Stimulated activated CD8-positive, alpha-beta memory T cell treated with anti-CD3 and anti-CD28 coated beads, Interleukin-4, amount 100 ng/mL, for 48 hours (primary cell): ENCODE data around the gene EVX2.

Experiments used
- DNase-seq: peaks from one replicate; pipeline ENCODE4 v3.0.0-alpha.2; 2020

EVX2 gene

DNA sequence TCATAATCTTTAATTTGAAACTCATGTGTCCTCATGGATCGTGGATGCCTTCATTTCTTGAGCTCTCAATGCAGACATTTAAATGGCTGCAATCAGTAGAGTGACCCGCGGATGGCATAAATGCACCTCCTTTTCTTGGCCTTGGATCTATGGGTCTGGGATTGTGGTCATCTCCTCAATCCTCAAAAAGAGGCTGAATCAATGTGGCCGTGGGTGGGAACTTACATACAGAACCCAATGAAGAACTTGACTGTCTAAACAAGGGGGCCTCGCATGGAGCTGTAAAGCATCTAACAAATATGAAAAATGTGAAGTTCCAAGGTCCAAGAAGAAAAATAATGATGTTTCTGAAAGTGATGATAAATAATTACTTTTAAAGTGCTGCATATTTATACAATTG is 11.7 kb upstream of the EVX2 start:
- DNase-seq, result no peak

DNA sequence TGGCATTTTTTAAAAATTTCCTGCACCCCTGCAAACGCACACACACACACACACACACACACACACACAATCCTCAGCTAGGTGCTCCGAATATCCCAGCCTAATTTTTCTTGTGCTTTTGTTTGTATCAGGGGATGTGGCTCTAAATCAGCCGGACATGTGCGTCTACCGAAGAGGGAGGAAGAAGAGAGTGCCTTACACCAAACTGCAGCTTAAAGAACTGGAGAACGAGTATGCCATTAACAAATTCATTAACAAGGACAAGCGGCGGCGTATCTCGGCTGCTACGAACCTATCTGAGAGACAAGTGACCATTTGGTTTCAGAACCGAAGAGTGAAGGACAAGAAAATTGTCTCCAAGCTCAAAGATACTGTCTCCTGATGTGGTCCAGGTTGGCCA is 10.6 kb upstream of the EVX2 start:
- no peak for DNase-seq

DNA sequence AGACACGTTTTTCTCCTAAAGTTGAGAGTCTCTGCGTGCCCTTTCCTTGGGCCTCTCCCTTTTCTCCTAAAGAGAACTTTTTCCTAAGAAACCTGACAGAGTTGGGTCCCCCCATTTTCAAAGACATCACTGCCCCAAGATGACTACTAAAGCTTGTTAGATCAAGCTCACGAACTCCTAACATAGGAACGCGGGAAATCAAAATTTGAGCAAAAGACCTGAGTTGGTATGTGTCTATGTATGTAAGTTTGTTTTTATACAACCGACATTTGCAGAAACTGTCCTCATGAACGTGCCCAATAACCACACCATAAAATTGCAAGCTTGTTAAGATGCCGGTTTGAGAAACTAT is 10.1 kb upstream of the EVX2 start:
- DNase-seq, result no peak

DNA sequence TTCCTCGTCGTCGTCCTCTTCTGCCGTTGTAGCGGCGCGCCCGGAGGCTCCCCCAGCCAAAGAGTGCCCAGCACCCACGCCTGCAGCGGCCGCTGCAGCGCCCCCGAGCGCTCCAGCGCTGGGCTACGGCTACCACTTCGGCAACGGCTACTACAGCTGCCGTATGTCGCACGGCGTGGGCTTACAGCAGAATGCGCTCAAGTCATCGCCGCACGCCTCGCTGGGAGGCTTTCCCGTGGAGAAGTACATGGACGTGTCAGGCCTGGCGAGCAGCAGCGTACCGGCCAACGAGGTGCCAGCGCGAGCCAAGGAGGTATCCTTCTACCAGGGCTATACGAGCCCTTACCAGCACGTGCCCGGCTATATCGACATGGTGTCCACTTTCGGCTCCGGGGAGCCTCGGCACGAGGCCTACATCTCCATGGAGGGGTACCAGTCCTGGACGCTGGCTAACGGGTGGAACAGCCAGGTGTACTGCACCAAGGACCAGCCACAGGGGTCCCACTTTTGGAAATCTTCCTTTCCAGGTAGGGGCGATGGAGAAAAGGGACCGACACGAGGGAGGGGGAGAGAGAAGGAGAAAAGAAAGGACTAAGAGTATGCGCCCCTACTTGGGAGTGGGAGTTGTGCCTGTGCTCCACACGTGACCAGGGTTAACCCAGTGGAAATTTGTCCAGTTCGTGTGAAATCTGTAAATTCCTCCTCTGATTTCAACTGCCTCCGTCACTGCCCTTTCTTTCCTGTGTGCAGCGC is 9.6 kb upstream of the EVX2 start:
- DNase-seq, result no peak

DNA sequence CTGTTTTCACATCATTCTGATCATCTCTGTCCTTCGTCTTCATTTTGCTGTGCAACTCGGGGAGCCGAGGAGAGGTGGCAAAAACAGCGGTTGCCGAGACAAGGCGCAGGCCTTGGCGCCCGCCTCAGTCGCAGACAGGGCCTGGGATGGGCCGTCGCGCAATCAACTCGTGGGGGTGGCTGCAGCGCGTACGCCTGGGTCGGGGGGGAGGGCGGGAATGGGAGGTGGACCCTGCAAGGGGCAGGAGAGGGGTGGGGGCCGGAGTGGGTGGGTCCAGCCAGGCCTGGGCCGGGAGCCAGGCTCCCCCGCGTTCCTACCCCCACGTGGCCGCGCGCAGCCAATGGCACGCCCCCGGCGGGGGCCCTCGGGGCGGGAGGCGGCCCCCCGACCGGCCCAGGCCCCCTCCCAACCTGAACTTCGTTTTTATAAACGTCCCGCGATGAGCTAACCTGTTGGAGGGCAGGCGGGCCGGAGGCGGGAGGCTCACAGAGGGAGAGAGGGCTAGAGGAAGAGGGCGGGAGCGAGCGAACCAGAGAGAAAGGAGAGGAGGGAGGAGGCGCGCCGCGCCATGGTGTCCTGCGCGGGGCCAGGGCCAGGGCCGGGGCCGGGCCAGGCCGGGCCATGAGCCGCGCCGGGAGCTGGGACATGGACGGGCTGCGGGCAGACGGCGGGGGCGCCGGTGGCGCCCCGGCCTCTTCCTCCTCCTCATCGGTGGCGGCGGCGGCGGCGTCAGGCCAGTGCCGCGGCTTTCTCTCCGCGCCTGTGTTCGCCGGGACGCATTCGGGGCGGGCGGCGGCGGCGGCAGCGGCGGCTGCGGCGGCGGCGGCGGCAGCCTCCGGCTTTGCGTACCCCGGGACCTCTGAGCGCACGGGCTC is 8.7 kb upstream of the EVX2 start, which contains the start of gene HOXD13:
Gene HOXD13, plus strand, starts transcription at position 452 of the 875 bp plus-strand sequence. Its CDS starts 170 bp downstream, at position 622.
- no peak for DNase-seq

DNA sequence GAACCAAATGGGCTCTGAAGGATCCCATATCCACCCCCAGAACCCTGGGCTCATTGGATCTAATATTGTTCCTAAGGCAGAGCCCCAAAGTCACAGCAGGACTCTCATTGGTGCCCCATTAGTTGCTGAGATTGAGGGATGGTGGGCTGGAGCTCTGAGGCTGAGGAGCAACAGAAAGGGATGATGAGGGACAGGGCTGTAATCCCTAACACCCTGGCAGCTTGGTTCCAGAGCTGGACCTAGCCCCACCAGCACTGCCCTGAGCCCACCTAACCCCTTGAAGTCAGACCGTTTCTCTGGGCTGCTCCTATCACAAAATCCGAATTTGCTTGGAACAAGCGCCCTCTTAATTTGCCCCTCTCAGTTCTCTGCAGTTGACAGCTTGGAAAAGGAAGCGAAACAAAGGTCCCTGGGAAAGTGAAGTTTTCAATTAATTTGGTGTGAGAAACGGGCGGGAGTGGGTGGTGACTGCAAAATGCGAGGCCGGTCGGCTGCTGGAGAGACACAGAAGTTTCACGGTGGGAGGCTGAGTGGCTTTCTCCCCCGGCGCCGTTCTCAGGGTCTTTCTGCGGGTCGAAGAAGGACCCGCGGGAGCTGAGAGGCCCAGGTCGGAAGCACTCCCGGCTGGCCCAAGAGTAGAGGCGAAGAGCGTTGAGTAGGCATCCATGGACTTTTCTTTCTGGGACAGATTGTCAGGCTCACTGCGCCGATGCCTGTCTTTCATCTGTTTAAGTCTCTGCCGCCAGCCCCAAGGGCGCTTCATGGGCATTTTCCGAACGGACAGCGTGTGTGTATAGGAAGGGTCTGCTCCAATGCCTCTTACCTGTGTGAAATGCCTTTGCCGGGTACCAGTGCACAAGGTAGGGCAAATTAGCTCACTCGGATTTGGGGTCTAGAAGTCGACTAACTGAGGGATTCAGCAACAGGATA is 7.8 kb upstream of the EVX2 start:
- no peak for DNase-seq

DNA sequence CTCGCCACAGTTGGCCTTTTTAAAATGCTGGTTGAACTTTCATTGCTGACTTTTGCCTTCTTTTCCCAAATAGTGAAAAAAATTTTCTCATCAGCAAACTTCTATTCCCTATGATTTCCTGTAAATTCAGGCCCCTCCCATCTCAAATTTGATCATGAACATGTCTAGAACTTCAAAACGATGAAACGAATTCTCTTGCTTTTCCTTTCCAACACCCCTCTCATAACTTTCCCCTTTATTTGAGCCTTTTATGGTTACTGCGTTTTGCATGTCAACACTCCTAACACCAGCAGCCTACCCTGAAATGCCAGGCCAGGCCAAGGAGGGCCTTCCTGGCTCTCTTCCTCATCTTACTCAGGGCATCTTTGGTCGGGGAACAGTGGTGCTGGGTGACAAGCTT is 7.1 kb upstream of the EVX2 start:
- no peak for DNase-seq

DNA sequence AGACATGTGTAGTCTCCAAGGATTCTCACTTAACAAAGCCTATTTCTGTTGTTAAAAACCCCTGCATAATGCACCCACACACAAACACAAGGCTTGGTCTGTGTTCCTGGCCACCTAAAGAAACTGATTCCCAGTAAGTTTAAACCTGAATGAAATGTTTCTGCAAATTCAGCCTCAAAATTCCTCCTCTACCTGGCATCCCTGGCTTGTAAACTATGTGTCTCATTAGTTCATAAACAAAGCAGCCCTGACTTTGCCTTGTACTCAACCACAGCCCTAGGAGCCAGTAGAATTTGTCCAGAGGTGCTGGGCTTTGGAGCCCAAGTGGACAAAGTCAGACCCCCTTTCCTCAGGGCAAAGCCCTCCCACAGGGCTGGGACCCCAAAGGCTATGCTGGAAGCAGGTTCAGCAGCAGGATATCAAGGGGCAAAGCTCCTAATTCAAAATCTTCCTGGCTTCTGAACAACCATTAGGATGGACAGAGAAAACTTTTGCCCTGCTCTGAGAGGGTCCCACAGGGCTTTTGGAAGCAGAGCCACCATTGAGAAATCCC is 6.2 kb upstream of the EVX2 start:
- DNase-seq, result no peak

DNA sequence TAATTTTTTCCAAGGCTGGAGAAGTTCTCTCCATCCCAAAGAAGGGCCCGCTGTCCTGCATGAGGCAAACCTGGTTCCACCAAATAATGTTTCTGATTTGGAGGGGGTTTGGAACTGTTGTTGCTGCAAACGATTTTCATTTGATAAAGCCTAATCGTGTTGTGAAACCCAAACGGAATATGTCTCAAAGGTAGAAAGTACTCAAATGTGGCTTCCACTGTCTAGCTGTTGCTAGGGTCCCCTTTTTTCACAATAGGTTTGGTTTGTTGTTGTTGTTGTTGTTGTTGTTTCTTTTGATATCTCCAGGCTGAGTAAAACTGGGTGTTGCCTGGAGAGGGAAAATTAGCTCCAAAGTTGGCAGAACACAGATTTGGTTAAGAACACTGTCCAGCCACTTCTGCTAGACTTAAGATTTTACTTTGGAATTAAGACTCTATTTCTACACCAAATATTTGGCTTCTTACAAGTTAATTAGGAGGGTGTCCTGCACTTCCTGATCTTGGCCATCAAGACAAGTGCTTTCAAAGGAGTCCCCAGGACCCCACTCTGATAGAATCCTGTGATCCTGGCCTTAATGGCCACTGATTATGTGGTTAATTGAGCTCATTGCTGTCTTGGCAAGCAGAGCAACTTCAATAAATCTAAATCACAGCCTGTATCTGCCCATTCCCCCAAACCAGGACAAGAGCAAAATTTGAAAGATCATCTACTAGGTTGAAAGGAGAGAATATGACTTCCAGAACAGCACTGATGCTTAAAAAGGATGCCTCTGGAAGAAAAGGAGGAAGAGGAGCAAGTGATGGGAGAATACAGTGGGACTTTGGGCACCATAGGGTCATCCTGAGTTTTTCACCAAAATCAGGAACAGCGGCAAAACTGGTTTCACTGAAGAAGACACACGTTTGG is 5.4 kb upstream of the EVX2 start:
- DNase-seq, result no peak

DNA sequence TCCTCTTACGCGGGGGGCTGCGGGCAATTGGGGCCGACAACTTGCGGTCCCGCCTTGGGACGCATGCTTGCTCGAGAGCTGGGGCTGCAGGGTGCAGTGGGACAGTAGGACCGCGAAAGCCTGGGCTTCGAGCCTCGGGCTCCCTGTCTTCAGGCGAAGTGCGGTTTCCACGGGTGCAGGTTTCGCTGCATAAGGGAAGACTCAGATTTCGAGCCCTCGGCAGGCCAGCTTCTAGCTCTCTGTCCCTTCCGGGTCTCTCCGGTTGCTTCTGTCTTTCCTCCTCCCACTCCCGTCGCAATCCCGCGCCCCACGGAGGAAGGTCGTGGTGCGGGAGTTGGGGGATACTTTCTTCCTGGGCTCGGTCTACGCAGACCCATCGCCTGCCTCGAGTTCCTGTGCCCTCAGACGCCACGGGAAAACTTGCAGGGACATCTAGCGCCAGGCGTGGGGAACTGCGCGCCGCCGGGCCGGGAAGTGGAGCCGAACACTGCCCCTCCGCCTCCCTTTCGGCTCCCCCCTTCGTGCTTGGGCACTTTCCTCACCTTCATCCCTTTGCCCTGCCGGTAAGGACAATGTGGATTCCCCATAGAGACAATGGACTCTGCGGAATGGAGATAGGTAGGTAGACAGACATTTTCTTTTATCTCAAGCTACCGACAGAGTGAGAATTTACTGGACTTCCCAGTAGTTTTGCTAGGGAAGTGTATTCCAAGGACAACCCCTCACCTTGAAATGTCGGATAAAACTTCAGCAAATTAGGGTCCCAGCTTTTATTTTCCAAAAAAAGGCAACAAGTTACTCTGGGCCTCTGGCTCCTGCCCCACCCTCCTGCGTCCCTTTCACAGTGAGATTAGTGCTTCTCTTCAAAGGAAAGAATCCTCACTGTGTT is 4.5 kb upstream of the EVX2 start:
- peak; percentile 49 for DNase-seq

DNA sequence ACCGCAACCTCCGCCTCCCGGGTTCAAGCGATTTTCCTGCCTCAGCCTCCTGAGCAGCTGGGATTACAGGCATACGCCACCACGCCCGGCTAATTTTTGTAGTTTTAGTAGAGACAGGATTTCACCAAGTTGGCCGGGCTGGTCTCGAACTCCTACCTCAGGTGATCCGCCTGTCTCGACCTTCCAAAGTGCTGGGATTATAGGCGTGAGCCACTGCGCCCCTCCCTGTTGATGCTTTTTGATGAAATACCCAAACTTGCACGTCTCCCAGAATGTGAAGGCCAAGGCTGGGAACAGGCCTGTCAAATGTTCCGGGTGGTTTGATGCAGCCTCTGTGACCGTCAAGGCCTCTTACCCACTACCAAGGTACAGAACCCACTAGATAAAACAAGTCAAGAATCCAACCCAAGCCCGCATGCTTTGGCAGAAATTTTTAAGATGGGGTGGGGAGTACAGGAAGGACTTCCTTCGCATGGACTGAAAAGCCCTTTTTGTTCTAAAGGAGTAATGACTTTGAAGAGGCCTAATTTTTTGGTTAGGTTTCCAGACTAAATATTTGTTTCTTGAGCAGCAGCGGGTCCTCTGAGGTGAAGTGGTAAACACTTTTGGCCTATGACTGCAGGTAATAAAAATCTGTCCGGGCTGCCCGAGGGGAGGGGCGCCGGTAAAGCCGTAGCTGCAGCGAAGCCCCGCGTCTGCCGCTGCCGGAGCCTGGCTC is 3.7 kb upstream of the EVX2 start:
- DNase-seq, result no peak

DNA sequence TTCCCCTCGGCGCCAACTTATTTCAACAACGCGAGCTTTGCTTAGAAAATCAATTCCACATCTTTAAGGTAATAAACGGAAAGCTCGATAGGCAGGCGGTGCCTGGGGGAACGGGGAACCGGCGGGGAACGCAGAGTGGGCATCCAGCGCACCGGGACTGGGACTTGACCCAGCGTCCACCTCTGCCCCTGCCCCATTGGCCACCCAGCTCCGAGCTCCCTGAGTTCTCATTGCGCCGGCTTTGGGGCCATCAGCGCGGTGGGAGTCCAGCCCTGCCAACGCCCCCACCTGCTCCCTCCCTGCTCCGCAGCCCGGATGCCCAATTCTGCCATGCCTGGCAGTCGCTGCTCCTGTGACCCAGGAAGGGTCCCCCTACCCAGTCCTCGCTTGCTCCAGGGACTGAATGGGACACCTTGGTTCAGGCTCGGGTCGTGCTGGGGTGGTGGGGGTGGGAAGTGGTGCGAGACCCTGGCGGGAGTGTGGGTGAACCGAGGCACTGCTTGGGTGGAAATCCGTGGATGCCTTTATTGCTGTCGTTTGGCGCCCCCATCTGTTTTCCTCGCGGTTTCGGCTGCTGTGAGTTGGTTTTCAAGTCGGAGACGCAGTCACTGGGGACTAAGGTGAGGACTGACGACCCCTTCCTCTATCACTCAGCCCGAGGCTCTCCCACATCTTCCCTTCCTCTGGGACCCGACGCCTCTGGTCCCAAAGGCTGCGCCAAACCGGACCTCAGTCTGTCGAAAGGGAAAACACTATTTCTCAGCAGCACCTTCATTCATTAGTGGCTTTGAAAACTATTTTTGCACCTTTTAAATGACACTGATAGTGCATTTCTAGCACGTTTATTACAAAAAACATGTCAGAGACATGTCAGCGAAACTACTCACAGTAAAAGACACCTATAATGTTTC is 2.4 kb upstream of the EVX2 start:
- no peak for DNase-seq

DNA sequence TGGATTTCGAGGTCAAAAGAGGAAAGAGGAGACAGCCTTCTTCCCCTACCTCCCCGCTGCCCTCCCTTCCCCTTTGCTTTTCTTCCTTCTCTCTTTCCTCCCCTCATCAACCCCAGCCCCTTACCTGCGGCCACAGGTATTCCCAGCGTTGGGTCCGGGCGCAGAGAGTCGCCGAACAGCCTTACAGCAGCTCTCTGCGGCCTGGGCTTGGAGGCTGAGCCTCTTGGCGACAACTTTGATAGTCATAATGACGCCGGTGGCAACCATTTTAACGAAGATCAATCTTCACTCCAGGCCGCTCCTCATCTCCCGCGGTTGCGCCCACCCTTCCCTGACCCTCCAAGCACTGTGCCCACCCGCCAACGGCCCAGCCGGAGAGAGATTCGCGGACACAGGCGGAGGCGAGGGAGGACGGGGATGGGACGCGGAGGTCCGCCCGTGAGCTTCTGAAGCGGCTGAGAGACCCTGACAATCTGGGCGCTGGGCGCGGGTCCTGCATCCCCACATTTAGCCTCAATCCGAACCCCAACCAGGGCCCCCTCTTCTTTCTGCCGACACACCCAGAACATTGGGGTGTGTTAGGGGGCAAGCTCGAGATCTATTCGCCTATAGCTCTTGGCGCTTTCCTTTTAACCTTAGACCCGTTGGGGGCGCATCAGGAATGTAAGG is 1.5 kb upstream of the EVX2 start:
- DNase-seq, result no peak

DNA sequence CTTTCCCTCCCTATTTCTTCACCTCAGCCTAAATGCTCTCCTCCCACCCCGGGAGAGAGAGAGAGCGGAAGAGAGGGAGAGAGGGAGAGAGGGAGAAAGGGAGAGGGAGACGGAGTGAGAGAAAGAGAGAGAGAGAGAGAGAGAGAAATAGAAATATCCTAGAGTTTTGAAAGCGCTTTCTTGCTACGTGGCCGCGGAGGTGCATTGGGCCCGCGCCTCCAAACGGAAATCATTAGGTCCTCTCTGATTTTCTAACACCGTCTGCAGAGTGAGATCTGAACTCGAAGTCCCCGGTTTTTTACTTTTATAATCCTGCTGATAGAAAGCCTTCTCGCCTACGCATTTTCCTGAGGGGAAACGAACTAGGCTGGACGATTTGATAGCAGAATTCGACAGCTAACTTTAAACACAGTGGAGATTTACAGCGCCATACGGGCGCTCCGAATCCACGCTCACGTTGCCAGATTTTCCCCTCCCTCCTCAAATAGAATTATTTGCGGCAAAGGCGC is 903 bp upstream of the EVX2 start:
- DNase-seq, result no peak

DNA sequence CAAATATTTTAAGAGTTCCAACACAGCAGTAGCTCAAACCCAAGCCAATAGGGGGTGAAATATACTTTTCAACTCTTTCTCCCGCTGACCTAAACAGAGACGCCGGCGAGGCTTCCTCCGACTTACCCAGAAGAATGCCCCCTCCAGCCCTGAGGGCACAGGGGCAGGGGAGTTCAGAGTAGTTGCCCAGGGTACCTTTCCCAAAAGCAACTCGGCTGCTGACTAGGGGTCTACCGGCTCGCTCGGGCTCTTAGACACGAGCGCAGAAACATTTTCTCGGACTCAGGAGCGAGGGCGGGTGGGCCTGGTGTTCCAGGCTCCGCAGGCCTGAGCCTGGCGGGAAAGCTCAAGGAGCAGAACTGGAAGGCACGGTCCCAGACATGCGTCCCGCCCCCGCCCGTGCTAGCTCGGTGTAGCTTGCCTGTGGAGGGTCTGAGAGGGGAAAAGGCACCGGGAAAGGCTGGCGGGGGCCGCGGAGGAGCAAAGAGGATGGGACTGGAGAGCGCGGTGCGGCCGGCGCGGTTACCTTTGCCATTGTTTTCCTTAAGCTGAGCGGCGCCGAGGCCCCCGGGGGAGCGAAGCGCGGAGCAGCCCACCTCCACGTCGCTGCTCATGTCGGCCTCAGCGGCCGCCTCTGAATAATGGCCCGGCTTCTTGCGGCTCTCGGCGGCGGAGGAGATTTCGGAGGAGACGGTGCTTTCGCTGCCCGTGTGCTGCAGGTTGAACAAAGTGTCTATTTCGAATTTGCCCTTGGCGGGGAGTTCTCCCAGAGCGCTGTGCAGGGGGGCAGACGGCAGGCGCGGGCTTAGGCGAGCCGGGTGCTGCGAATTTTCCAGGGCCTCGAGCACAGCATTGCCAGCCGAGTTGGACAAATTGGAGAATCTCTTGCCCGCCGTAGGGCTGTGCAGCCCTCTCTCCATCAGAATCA is 674 bp downstream of the EVX2 start:
- DNase-seq, result no peak

DNA sequence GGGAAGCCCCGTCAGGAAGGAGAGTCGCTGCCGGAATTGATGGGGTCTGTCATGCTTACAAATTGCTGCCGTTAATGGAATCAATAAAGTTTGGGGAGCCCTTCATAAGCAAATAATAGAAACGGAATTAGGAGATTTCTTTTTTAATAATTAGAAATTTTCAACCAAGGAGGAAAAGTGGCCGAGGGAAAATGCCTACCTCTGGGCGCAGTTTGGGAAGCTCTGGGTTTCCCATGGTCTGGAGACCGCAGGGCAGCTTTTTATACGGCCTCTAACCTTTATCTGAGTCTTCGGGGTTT is 1.3 kb downstream of the EVX2 start:
- DNase-seq, result no peak
